Keratinocyte (primary cell): ENCODE measurements around the gene BANP. TPM values are rescaled to one million over a fixed set of nuclear protein-coding genes. Genes with fewer than 3 reads are reported as not detected.
"Not testable (repeated sequence)": the region's sequence is repeated elsewhere in the genome, so short reads cannot be mapped to it uniquely, and the experiment has no call there.

ENCODE experiments used
- DNase-seq: peaks from one replicate; pipeline ENCODE4 v3.0.0-alpha.2; 2011; ENCODE audit warnings: low read depth, missing footprints, low spot score
- FAIRE-seq: peaks from 2 replicates; lab custom pipeline; 2011; peaks lifted over from hg19 to GRCh38; lab: Jason Lieb, UNC
- H2AFZ ChIP-seq: 2 replicates; pipeline ENCODE4 v1.6.0; 2012; ENCODE audit warnings: low read length, control low read depth, inconsistent platforms; ENCODE audit not compliant: control insufficient read depth
- H3K27ac ChIP-seq: 2 replicates; pipeline ENCODE4 v1.5.1; 2011; ENCODE audit warnings: low read length; ENCODE audit not compliant: control insufficient read depth, insufficient read depth
- H3K27me3 ChIP-seq: 3 replicates; pipeline ENCODE4 v1.6.0; 2011; ENCODE audit warnings: low read length; ENCODE audit not compliant: control insufficient read depth, insufficient read depth; ENCODE audit errors: extremely low read depth
- H3K36me3 ChIP-seq, 2 experiments: 2 replicates in 1 of 2; 3 replicates in 1 of 2; pipeline ENCODE4 v1.5.1; 2011; ENCODE audit warnings: low read length in 2 of 2, mild to moderate bottlenecking in 1 of 2; ENCODE audit not compliant: control insufficient read depth in 2 of 2, insufficient read depth in 2 of 2; ENCODE audit errors: extremely low read depth in 1 of 2
- H3K4me1 ChIP-seq: 3 replicates; pipeline ENCODE4 v1.5.1; 2011; ENCODE audit warnings: low read length; ENCODE audit not compliant: control insufficient read depth, insufficient read depth; ENCODE audit errors: extremely low read depth
- H3K4me2 ChIP-seq: 3 replicates; pipeline ENCODE4 v1.6.0; 2011; ENCODE audit warnings: low read depth, low read length; ENCODE audit not compliant: control insufficient read depth, insufficient read depth; ENCODE audit errors: extremely low read depth
- H3K4me3 ChIP-seq, 3 experiments: fragments of 200-600 bp in 1 of 3; sonication (generic) in 1 of 3; 2 replicates in 2 of 3; 3 replicates in 1 of 3; pipeline ENCODE4 v1.5.1; 2011 to 2016; ENCODE audit warnings: low read length in 3 of 3, mild to moderate bottlenecking in 3 of 3, control low read depth in 2 of 3, inconsistent platforms in 1 of 3, low read depth in 1 of 3, mixed read lengths in 1 of 3, mixed run types in 1 of 3, moderate library complexity in 1 of 3; ENCODE audit not compliant: control insufficient read depth in 2 of 3, insufficient read depth in 2 of 3; ENCODE audit errors: extremely low read depth in 1 of 3
- H3K79me2 ChIP-seq: 2 replicates; pipeline ENCODE4 v1.6.0; 2012; ENCODE audit warnings: low read length; ENCODE audit not compliant: control insufficient read depth, insufficient read depth
- H3K9ac ChIP-seq: 3 replicates; pipeline ENCODE4 v1.6.0; 2011; ENCODE audit warnings: low read length; ENCODE audit not compliant: control insufficient read depth, insufficient read depth; ENCODE audit errors: extremely low read depth
- H3K9me1 ChIP-seq: 3 replicates; pipeline ENCODE4 v1.6.0; 2011; ENCODE audit warnings: low read length; ENCODE audit not compliant: control insufficient read depth, insufficient read depth; ENCODE audit errors: extremely low read depth
- H3K9me3 ChIP-seq: 2 replicates; pipeline ENCODE4 v1.5.1; 2012; ENCODE audit warnings: low read depth, low read length; ENCODE audit not compliant: control insufficient read depth
- H4K20me1 ChIP-seq: 3 replicates; pipeline ENCODE4 v1.6.0; 2011; ENCODE audit warnings: low read length; ENCODE audit not compliant: control insufficient read depth, insufficient read depth; ENCODE audit errors: extremely low read depth
- CTCF ChIP-seq, 3 experiments: IDR thresholded peaks in 1 of 3; conservative IDR thresholded peaks in 1 of 3; optimal IDR thresholded peaks in 1 of 3; 2 replicates in 2 of 3; 3 replicates in 1 of 3; pipeline versions ENCODE3 to v1.5.1; 2011; ENCODE audit warnings: low read length in 3 of 3, mild to moderate bottlenecking in 3 of 3, moderate library complexity in 2 of 3, control low read depth in 1 of 3, inconsistent platforms in 1 of 3; ENCODE audit not compliant: insufficient read depth in 2 of 3; ENCODE audit errors: extremely low read depth in 1 of 3
- EZH2 ChIP-seq: IDR thresholded peaks from one replicate; pipeline ENCODE4 v1.6.1; 2012; ENCODE audit warnings: inconsistent platforms, mild to moderate bottlenecking, low read length, moderate library complexity
- dilution Hi-C: fragments of 300-500 bp; cut with MboI; formaldehyde crosslinking; loops from one replicate; pipeline ENCODE4 v1.7.0; 2020; ENCODE audit warnings: low sequenced_read_pairs; ENCODE audit not compliant: extremely low pct_ligation_motif_present
- polyA plus RNA-seq, 5 experiments: library from polyadenylated mRNA; depleted of rRNA in 3 of 5; stranded (reverse) in 3 of 5; stranded (forward) in 1 of 5; unstranded in 1 of 5; fragments of >200 nt; gene quantifications; 1 replicate in 1 of 5; 2 replicates in 3 of 5; 3 replicates in 1 of 5; pipeline versions ENCODE4 v1.2.1 to v1.2.3, GENCODE V29; 2011 to 2012; ENCODE audit warnings: missing spikeins in 2 of 5, low read depth in 1 of 5, low replicate concordance in 1 of 5

The BANP gene
- polyA plus RNA-seq, 1 donor (not counting 4 experiments of a cell fraction or from before 2014, with no cell fraction given): 10.8 TPM

GRCh38 chr16:88098731-88099562, 147.7 kb downstream of the BANP start:
- peaks cover 27% of the 10 kb centered on the region for H3K27me3 ChIP-seq
- H3K9me1 ChIP-seq, DNase-seq, H3K4me3 ChIP-seq, H2AFZ ChIP-seq, H3K27ac ChIP-seq, H4K20me1 ChIP-seq, H3K9me3 ChIP-seq, H3K9ac ChIP-seq, H3K4me1 ChIP-seq, H3K4me2 ChIP-seq, H3K36me3 ChIP-seq, FAIRE-seq, dilution Hi-C loops, H3K79me2 ChIP-seq: not testable (repeated sequence)

- H3K4me1 ChIP-seq: no peaks in the 10 kb centered on the region
- TF ChIP-seq CTCF (optimal IDR thresholded peaks at IDR 0.05 in 1 of 3, IDR thresholded peaks at IDR 0.05 in 1 of 3, conservative IDR thresholded peaks at IDR 0.05 in 1 of 3; ENCODE audit: extremely low read depth in 1 of 3, insufficient read depth in 2 of 3, low read length in 3 of 3): no peak
- no peak for TF ChIP-seq EZH2
- H3K27me3 ChIP-seq: peaks cover 22% of the 10 kb centered on the region
- no peak overlapping the region for H3K27ac ChIP-seq
- H3K4me3 ChIP-seq: no peak overlapping the region
- no peak overlapping the region for H3K4me2 ChIP-seq
- H3K9me1 ChIP-seq: no peaks in the 10 kb centered on the region
- H3K36me3 ChIP-seq: no peaks in the 10 kb centered on the region
- no peak overlapping the region for H2AFZ ChIP-seq
- no peak for FAIRE-seq
- no peak overlapping the region for H3K9ac ChIP-seq
- no peaks in the 10 kb centered on the region for H3K9me3 ChIP-seq
- no peaks in the 10 kb centered on the region for H4K20me1 ChIP-seq
- no peaks in the 10 kb centered on the region for H3K79me2 ChIP-seq
- no peak for DNase-seq
- dilution Hi-C loops: no loop called here
Observed at GRCh38 chr16:88099563-88099890, 148.3 kb downstream of the BANP start.

- H4K20me1 ChIP-seq, H3K9me1 ChIP-seq, H3K27ac ChIP-seq, H3K9me3 ChIP-seq, dilution Hi-C loops, FAIRE-seq, H3K79me2 ChIP-seq, H3K4me2 ChIP-seq, H2AFZ ChIP-seq, H3K4me3 ChIP-seq, H3K9ac ChIP-seq, H3K4me1 ChIP-seq, DNase-seq, H3K36me3 ChIP-seq: not testable (repeated sequence)
- H3K27me3 ChIP-seq: peaks cover 22% of the 10 kb centered on the region
Observed at GRCh38 chr16:88099956-88100355, 148.7 kb downstream of the BANP start.

- DNase-seq, FAIRE-seq, H3K4me2 ChIP-seq, H3K4me3 ChIP-seq, H3K4me1 ChIP-seq, H2AFZ ChIP-seq, H3K27ac ChIP-seq, H3K36me3 ChIP-seq, H3K9me3 ChIP-seq, dilution Hi-C loops, H3K9me1 ChIP-seq, H3K79me2 ChIP-seq, H4K20me1 ChIP-seq, H3K9ac ChIP-seq: not testable (repeated sequence)
- peaks cover 22% of the 10 kb centered on the region for H3K27me3 ChIP-seq
Observed at GRCh38 chr16:88100801-88101622, 149.8 kb downstream of the BANP start.
